Measurements from ENCODE around the gene ERG.

ERG gene

GRCh38 chr21:38469642-38470041, 28.6 kb downstream of the ERG start:
- H3K4me3 ChIP-seq (ENCODE audit: low read depth, low read length) = no peak overlapping the region
- TF ChIP-seq, protein P1, sequence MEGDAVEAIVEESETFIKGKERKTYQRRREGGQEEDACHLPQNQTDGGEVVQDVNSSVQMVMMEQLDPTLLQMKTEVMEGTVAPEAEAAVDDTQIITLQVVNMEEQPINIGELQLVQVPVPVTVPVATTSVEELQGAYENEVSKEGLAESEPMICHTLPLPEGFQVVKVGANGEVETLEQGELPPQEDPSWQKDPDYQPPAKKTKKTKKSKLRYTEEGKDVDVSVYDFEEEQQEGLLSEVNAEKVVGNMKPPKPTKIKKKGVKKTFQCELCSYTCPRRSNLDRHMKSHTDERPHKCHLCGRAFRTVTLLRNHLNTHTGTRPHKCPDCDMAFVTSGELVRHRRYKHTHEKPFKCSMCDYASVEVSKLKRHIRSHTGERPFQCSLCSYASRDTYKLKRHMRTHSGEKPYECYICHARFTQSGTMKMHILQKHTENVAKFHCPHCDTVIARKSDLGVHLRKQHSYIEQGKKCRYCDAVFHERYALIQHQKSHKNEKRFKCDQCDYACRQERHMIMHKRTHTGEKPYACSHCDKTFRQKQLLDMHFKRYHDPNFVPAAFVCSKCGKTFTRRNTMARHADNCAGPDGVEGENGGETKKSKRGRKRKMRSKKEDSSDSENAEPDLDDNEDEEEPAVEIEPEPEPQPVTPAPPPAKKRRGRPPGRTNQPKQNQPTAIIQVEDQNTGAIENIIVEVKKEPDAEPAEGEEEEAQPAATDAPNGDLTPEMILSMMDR (IDR thresholded peaks at IDR 0.05; ENCODE audit: borderline replicate concordance, insufficient read depth, low read depth, low read length) = no peak

- TF ChIP-seq, protein P1 (IDR thresholded peaks at IDR 0.05; ENCODE audit: borderline replicate concordance, insufficient read depth, low read depth, low read length) = no peak
- H3K4me3 ChIP-seq (ENCODE audit: low read depth, low read length) = no peak overlapping the region
These were observed 29.3 kb downstream of the ERG start for GRCh38 chr21:38468989-38469388.

GRCh38 chr21:38467911-38468310, 30.4 kb downstream of the ERG start:
- no peak overlapping the region for H3K4me3 ChIP-seq (ENCODE audit: low read depth, low read length)
- TF ChIP-seq, protein P1 (IDR thresholded peaks at IDR 0.05; ENCODE audit: borderline replicate concordance, insufficient read depth, low read depth, low read length) = no peak

DNA sequence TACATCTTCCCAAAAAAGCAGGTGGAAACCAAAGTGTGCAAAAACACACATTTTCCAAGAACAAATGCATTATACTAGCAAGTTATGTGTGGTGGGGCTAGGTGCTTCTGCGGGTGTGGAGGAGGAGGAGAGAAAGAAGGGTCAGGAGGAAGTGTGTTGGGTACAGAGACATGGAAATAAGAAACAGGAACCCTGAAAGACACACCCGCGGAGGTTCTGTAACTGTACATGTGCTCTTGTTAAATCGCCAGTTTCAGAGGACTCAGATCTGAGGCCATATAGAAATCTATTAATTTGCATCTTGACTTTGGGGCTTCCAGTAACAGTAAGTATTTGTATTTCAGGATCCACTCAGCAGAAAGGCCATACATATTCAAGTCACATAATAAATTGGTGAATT, 30.9 kb downstream of the ERG start:
- no peak overlapping the region for H3K4me3 ChIP-seq (ENCODE audit: low read depth, low read length)
- TF ChIP-seq, protein P1 (IDR thresholded peaks at IDR 0.05; ENCODE audit: borderline replicate concordance, insufficient read depth, low read depth, low read length) = no peak

DNA sequence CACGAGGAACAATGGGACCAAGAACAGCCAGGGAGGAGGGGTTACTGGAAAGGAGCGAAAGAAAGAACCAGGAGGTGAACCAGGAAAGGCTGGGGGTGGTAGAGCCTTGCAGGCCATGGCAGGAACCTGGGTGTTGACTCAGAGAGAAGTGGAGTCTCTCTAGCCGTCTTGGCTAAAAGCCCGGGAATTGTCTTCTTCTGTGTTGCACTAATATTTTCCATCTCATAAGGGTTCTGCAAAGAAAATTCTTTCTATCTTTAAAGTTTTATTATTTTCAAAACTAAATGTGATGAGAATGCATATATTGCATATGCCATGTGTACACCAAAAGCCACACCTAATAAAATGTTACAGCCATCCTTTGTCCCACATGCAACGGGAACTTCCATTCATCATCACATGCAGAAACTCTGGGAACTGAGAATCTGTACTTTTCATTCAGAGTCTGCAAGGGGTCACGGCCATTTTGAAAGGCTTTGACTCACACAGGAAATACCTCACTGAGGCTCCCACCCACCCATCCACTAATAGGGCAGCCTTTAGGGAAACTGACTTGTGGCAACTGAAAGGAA, 38.0 kb downstream of the ERG start:
- TF ChIP-seq, protein P1 (IDR thresholded peaks at IDR 0.05; ENCODE audit: borderline replicate concordance, insufficient read depth, low read depth, low read length) = no peak

GRCh38 chr21:38459490-38459889, 38.8 kb downstream of the ERG start:
- H3K4me3 ChIP-seq (ENCODE audit: low read depth, low read length) = no peak overlapping the region
- TF ChIP-seq, protein P1 (IDR thresholded peaks at IDR 0.05; ENCODE audit: borderline replicate concordance, insufficient read depth, low read depth, low read length) = no peak

More for the DNA sequence above, 38.0 kb downstream of the ERG start:
- H3K4me3 ChIP-seq (ENCODE audit: low read depth, low read length) = no peak overlapping the region

DNA sequence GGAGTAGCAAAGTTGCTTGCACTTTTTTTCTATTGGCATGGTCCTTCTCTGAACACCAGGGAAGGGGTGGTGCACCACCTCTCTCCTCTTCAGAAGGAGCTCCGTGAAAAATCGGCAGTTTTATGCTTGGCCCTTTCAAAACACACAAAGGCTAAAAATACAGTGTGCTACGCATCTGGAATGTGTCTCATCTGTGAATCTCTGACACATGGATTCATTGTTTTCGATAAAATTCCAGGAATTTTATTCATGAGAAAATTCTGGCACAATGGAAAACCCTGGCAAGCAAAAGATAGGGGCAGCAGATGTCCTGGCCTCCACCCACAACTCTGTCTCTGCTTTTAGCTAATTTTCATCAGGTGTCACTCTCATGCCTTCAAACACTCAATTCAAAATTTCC, 42.9 kb downstream of the ERG start:
- TF ChIP-seq, protein P1 (IDR thresholded peaks at IDR 0.05; ENCODE audit: borderline replicate concordance, insufficient read depth, low read depth, low read length) = no peak
- H3K4me3 ChIP-seq (ENCODE audit: low read depth, low read length) = no peak overlapping the region

Data from GM12875 (cell line).